ENCODE results near the gene CCDC187.

The CCDC187 gene

DNA sequence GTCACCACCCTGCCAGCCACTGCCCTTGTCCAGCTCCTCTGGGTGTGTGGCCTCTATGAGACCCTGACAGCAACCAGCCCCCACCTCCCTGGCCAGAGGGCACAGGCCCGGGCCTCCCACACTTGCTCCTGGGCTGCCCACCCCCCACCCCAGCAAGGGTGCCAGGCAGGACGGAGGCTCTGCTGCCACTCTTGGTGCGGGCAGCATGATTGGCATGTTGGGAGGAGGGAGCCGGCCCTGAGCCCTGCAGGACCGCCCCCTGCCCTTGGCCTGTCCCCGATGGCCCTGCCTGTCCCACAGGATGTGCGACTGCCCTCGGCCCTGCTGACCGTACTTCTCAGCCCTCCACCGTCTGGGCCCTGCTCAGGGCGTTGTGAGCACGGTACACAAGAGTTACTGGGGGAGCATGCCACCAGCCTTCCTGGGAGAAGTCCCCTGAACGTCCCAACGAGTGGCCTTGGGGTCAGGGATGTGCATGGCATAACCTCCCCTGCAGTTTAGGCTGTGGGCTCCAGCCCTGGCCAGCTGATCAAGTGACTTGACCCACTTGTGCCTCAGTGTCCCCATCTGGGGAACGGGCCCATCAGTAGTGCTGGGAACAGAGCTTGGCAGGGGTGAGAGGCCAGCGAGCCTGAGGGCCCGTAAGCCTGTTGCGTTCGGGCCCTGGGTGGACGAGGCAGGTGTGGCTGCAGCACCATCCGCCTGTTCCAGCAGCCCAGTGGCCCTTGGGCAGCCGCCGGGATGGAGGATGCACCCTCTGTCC is 39.4 kb upstream of the CCDC187 start:
- H3K4me3 ChIP-seq (ENCODE audit: low read length) = no peak overlapping the region
- TF ChIP-seq ZNF274 (IDR thresholded peaks at IDR 0.05; ENCODE audit: low read depth, low read length) = no peak

DNA sequence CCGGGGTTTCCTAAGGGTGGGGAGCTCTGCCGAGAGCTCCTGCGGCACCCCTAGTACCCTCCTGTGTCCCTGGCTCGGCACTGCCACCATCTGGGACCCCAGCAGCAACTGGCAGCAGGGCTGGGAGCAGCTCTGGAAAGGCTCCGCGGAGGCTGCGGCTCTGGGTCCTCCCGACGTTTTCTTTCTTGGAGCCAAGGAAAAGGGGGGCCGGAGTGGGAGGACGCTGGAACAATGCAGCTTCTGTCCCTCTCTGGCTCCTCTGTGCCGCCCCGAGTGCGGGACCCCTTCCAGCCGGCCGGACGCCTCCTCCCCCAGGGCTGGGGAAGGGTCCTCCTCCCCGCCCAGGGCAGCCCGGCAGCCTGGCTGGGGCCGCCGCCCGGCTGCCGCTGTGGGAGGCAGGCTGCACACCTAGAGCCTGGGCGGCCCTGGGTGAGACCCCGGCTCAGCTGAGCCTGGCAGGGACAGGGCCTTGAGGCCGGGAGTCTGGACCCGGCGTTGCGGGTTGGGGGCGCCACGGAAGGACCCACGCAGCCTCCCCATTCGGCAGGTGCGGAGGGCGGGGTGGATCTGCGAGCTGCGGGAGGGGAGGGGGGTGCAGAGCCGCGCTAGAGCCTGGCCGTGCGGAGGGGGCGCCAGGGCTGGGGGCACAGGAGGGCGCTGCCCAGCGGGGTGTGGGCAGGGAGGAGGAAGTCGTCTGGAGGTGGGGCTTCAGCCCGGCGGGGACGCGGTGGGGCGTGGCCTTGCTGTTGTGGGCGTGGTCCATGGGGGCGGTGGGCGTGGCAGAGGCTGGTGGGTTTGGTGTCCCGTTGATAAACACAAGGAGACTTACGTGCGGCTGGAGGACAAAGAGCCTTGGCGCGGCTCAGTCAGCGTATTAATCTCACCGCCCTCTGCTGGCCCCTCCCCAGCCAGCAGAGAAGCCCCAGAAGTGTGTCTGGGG is 38.6 kb upstream of the CCDC187 start:
- no peak overlapping the region for H3K4me3 ChIP-seq (ENCODE audit: low read length)
- TF ChIP-seq ZNF274 (IDR thresholded peaks at IDR 0.05; ENCODE audit: low read depth, low read length) = no peak

DNA sequence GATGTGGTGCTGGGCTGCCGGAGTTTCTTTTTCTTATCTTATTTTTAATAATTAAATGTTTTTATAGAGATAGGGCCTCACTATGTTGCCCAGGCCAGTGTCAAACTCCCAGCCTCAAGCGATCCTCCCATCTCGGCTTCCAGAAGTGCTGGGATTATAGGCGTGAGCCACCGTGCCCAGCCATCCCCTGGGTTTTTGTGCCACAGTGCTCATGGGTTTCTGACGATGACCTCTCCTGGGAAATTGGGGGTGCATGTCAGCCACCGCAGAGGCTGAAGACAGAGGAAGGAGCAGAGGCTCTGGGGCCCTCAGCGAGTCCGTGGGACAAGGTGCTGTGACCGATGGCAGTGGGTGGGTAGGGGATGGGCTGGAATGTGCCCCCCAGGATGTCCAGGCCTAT is 37.9 kb upstream of the CCDC187 start:
- H3K4me3 ChIP-seq (ENCODE audit: low read length) = no peak overlapping the region
- no peak for TF ChIP-seq ZNF274 (IDR thresholded peaks at IDR 0.05; ENCODE audit: low read depth, low read length)

DNA sequence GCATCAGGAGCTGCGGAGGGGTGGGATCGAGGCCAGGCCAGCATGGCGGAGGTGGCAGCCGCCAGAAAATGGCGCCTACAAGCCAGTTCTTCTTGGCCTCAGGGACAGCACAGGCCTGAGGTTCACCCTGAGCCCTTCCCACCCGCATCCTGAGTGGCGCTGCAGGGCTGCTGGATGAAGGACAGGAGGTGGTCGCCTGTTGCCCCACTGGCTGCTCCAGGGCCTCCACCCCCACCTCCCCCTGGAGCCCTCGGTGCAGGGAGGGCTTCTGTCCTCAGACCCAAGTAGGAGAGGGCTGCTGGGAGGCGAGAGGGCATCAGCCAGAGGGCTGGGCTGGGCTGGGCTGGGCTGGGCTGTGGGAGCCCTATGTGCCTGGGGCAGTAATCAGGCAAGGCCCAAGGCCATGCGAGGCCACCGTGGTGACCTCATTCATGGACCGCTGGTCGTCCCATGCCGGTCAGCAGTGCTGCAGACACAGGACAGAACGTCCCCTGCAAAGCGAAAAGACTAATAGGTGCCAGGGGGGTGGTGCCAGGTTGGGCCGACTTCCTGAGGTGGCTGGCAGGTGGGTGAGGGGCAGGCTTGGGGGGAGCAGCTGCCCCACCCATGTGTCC is 37.3 kb upstream of the CCDC187 start:
- no peak overlapping the region for H3K4me3 ChIP-seq (ENCODE audit: low read length)

DNA sequence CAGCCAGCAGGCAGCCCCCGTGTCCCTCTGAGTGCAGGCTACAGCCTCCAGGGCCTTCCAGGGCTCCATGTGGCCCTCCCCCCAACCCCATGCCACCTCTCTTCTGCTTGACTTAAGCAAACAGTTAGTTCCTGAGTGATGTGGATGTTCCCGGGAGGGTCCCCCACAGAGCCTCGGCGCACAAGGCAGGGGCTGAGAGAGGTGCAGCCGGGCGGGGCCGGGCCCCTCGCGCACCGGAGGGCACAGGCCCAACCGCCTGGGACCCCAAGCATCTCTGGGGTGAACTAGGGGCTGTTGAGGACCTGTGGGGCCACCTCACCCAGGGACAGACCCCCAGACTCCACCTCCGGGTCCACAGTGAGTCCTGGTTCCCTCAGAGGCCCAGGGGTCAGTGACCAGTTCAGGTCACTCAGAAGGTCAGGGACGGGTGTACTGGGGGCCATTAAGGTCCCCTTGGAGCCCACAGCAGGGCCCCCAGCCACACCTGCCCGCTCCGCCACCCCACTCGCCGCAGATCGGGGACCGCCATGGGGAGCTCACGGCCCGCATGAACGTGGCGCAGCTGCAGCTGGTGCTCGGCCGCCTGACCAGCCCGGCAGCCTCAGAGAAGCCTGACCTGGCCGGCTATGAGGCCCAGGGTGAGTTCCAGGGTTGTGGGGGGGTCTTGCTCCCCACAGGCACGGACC is 36.6 kb upstream of the CCDC187 start:
- H3K4me3 ChIP-seq (ENCODE audit: low read length) = no peak overlapping the region
- no peak for TF ChIP-seq ZNF274 (IDR thresholded peaks at IDR 0.05; ENCODE audit: low read depth, low read length)

More for the DNA sequence above, 37.3 kb upstream of the CCDC187 start:
- TF ChIP-seq ZNF274 (IDR thresholded peaks at IDR 0.05; ENCODE audit: low read depth, low read length) = no peak

DNA sequence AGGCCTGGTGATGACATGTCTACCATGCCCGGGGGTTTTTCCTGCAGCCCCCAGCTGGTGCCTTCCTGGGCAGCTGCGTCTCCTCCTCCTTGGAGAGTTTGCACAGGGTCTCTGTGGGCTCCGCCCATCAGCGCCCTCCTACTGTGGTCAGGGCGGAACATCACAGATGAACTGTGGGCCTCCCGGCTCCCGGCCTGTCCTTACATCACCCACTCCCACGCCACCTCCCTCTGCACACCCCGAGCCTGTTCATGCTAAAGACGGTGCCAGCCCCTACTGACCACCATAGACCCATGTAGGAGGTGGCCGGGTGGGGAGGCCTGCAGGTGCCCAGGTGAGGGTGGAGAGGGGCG is 36.0 kb upstream of the CCDC187 start:
- TF ChIP-seq ZNF274 (IDR thresholded peaks at IDR 0.05; ENCODE audit: low read depth, low read length) = no peak
- no peak overlapping the region for H3K4me3 ChIP-seq (ENCODE audit: low read length)

DNA sequence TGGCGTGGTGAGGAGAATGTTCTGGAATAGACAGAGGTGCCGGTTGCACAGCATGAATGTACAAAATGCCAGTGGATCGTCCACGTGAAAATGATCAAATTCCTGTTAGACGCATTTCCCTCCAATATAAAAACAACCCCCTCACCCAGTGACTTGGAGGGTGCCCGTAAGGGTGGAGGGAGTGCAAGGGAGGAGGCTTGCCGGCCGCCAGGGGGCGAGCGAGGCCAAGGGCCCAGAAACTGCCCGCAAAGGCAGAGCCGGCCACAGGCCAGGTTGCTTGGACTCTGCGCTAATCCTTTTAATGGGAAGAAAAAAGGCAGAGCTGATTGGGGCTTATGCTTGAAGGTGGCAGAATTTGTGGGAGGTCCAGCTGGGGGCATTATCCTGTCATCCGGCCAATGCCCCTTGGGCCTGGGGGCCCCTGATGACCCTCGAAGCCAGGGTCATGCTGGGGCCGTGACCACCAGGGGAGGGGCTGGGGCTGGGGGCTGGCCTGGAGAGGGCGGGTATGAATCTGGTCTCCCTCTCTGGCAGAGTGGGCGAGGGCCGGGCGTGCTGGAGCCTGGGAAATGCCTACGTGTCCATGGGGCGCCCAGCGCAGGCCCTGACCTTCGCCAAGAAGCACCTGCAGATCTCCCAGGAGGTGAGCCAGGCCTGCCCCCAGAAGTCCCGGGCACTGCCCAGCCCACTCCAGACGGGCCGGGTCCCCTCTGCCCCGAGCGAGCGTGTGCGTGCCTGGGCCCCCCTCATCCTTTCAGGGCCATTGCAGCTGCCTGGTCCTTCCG is 35.5 kb upstream of the CCDC187 start:
- no peak for TF ChIP-seq ZNF274 (IDR thresholded peaks at IDR 0.05; ENCODE audit: low read depth, low read length)
- no peak overlapping the region for H3K4me3 ChIP-seq (ENCODE audit: low read length)

DNA sequence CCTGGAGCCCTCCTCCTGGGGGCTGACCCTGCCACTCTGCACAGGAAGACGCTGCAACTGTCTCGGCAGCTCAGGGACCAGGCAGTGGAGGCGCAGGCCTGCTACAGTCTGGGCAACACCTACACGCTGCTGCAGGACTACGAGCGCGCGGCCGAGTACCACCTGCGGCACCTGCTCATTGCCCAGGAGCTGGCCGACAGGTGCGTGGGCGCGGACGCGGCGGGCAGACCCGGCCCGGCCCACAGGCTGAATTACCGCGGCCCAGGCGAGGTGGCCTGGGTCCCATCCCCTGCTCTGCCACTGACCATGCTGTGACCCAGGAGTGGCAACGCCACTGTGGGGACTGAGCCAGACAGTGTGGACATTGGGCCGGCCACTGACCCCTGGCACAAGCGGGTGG is 34.6 kb upstream of the CCDC187 start:
- no peak overlapping the region for H3K4me3 ChIP-seq (ENCODE audit: low read length)
- TF ChIP-seq ZNF274 (IDR thresholded peaks at IDR 0.05; ENCODE audit: low read depth, low read length) = no peak

DNA sequence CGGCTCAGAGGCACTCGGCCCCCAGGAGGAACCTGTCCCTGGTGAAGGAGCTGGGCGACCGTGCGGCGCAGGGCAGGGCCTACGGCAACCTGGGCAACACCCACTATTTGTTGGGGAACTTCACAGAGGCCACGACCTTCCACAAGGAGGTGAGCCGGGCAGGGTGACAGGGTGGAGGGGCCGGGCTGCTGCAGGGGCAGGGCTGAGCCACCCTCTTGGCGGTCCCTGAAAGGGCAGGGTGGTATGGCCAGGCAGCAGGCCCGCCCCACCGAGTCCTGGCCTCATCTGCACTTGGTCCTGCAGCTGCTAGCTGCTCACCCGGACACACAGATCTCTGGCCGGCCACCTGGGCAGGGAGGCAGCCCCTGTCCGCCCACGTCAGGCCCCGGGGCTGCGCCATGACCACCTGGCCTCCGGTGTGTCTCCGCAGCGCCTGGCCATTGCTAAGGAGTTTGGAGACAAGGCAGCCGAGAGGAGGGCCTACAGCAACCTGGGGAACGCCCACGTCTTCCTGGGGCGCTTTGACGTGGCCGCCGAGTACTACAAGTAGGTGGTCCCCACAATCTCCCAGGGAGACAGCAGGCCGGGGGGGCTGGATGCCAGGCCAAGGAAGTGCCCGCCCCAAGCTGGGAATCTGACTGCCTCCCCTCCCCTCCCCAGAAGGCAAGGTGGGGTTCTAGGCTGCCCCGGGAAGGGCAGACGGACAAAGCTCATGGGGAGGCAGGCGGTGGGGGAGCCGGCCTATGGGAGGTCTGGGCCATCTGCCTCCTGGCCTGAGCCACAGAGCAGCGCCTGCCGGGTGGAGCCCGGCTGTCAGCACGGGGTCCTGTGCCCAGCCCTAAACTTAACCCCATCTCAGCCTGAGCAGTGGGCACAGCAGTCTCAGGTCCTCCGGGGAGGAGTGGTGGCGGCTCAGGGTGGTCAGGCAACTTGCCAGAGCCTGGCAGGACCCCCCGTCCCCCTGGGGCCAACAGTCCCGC is 33.8 kb upstream of the CCDC187 start:
- no peak overlapping the region for H3K4me3 ChIP-seq (ENCODE audit: low read length)
- TF ChIP-seq ZNF274 (IDR thresholded peaks at IDR 0.05; ENCODE audit: low read depth, low read length) = no peak

DNA sequence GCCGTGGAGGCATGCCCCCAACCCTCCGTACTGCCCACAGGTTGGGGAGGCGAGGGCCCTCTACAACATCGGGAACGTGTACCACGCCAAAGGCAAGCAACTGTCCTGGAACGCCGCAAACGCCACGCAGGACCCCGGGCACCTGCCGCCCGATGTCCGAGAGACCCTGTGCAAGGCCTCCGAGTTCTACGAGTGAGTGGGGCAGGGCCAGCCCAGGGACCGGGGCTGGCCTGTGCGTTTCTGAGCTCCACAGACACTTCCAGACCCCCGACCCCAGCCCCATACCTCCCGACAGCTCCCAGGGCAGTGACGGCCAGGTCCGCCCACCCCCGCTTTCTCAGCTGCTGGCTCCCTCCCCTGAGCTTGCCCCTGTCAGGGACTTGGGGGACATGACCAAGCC is 33.0 kb upstream of the CCDC187 start:
- H3K4me3 ChIP-seq (ENCODE audit: low read length) = no peak overlapping the region
- TF ChIP-seq ZNF274 (IDR thresholded peaks at IDR 0.05; ENCODE audit: low read depth, low read length) = no peak

DNA sequence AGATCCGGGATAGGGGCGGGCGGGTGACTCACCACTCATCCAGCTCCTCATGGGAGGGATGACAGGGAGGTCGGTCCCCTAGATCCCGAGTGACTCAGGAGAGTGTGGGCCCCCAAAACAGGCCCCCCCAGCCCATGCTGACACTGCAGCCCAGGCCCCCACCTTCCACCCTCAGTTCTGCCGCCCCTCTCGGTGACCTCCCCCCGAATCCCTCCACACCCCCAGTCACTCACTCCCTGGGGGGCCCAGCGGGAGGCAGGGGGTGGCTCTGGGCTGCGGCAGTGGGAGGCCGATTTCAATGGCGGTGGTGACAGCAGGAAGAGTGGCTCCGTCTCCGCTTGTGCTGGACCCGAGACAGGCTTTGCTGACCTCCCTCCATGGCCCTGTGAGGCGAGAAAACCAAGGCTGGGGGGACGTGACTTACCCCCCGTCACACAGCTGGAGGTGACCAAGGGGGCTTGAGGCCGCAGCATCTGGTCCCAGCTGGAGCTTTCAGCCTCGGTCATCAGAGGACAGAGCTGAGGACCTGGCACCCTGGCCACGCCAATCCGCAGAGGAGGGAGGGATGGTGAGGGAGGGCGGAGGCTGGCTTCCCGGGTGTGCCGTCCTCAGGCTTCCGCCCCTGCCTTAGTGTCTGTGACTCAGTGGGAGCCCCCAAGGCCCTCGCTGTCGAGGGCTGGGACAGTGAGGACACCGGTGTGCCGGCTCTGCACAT is 32.4 kb upstream of the CCDC187 start:
- H3K4me3 ChIP-seq (ENCODE audit: low read length) = no peak overlapping the region
- no peak for TF ChIP-seq ZNF274 (IDR thresholded peaks at IDR 0.05; ENCODE audit: low read depth, low read length)
